HG03354 (cell line): ENCODE data around the gene TEX11.

Source experiments
- ATAC-seq: cut with Tn5 transposase; IDR thresholded peaks from one replicate; pipeline ENCODE4 v1.9.1; 2021; ENCODE audit warnings: mild to moderate bottlenecking; ENCODE audit not compliant: unreplicated experiment, poor library complexity, severe bottlenecking

TEX11 gene

GRCh38 chrX:70508296-70508911, 400.1 kb downstream of the TEX11 start:
- peak; percentile 74 for ATAC-seq

GRCh38 chrX:70505451-70505841, 403.1 kb downstream of the TEX11 start:
- no peak for ATAC-seq

GRCh38 chrX:70504772-70505450, 403.6 kb downstream of the TEX11 start:
- ATAC-seq = no peak

GRCh38 chrX:70500826-70501225, 407.7 kb downstream of the TEX11 start:
- no peak for ATAC-seq

- ATAC-seq = no peak
These were observed 410.4 kb downstream of the TEX11 start for GRCh38 chrX:70498129-70498528.

GRCh38 chrX:70497026-70497425, 411.5 kb downstream of the TEX11 start:
- ATAC-seq = no peak

GRCh38 chrX:70496491-70496890, 412.0 kb downstream of the TEX11 start:
- ATAC-seq = no peak

GRCh38 chrX:70494441-70494840, 414.1 kb downstream of the TEX11 start:
- no peak for ATAC-seq

GRCh38 chrX:70488856-70489255, 419.7 kb downstream of the TEX11 start:
- ATAC-seq = no peak

GRCh38 chrX:70485466-70485865, 423.0 kb downstream of the TEX11 start:
- ATAC-seq = no peak

GRCh38 chrX:70482300-70482699, 426.2 kb downstream of the TEX11 start:
- ATAC-seq = no peak

- no peak for ATAC-seq
These were observed 426.8 kb downstream of the TEX11 start for GRCh38 chrX:70481471-70482270.

- ATAC-seq = no peak
These were observed 427.9 kb downstream of the TEX11 start for GRCh38 chrX:70480660-70481018.

- no peak for ATAC-seq
These were observed 428.4 kb downstream of the TEX11 start for GRCh38 chrX:70479922-70480659.

GRCh38 chrX:70479247-70479921, 429.1 kb downstream of the TEX11 start:
- ATAC-seq = no peak
